ENCODE results near the gene LRRC37A2.
"Not testable (repeated sequence)": the region's sequence is repeated elsewhere in the genome, so short reads cannot be mapped to it uniquely, and the experiment has no call there.

LRRC37A2 gene

GRCh38 chr17:46560048-46560447, 47.8 kb downstream of the LRRC37A2 start:
- not testable (repeated sequence) for H3K4me1 ChIP-seq (ENCODE audit: control insufficient read depth in 1 of 2, insufficient read depth in 2 of 2, low read length in 2 of 2); H3K36me3 ChIP-seq (ENCODE audit: control insufficient read depth in 1 of 2, insufficient read depth in 2 of 2, low read length in 2 of 2); H3K4me2 ChIP-seq (ENCODE audit: low read length); H3K27ac ChIP-seq (ENCODE audit: low read depth, low read length); H3K18ac ChIP-seq (ENCODE audit: low read length); H4K8ac ChIP-seq (ENCODE audit: low read depth, low read length); H3K79me2 ChIP-seq (ENCODE audit: control insufficient read depth, insufficient read depth, low read length, poor library complexity); DNase-seq; H2BK12ac ChIP-seq (ENCODE audit: low read length); H3K9me3 ChIP-seq (ENCODE audit: insufficient read depth, low read depth, low read length); H3K79me1 ChIP-seq (ENCODE audit: low read length); H3K9ac ChIP-seq (ENCODE audit: low read length); H2AK5ac ChIP-seq (ENCODE audit: low read length); H3K4me3 ChIP-seq (ENCODE audit: low read depth, low read length); H2AFZ ChIP-seq (ENCODE audit: insufficient read depth, low read length, poor library complexity); H3K14ac ChIP-seq (ENCODE audit: low read length); H4K12ac ChIP-seq (ENCODE audit: low read depth, low read length); H3K27me3 ChIP-seq (ENCODE audit: insufficient read depth, low read length); H3K4ac ChIP-seq (ENCODE audit: low read depth, low read length); H4K91ac ChIP-seq (ENCODE audit: low read depth, low read length); H3K23ac ChIP-seq (ENCODE audit: low read length); H2BK120ac ChIP-seq (ENCODE audit: insufficient read depth, low read length, poor library complexity); H2BK5ac ChIP-seq (ENCODE audit: low read depth, low read length, poor library complexity)
- WGBS (ENCODE audit: extremely low coverage, insufficient coverage, insufficient read length) = no CpG with 5 or more reads among the region's 3 CpGs

GRCh38 chr17:46566284-46566683, 54.0 kb downstream of the LRRC37A2 start:
- not testable (repeated sequence) for H4K91ac ChIP-seq (ENCODE audit: low read depth, low read length); H4K12ac ChIP-seq (ENCODE audit: low read depth, low read length); H3K23ac ChIP-seq (ENCODE audit: low read length); H2AK5ac ChIP-seq (ENCODE audit: low read length); H3K14ac ChIP-seq (ENCODE audit: low read length); H3K27me3 ChIP-seq (ENCODE audit: insufficient read depth, low read length); H2BK120ac ChIP-seq (ENCODE audit: insufficient read depth, low read length, poor library complexity); H3K4me2 ChIP-seq (ENCODE audit: low read length); H2BK5ac ChIP-seq (ENCODE audit: low read depth, low read length, poor library complexity); H3K27ac ChIP-seq (ENCODE audit: low read depth, low read length); H4K8ac ChIP-seq (ENCODE audit: low read depth, low read length); H3K4me1 ChIP-seq (ENCODE audit: control insufficient read depth in 1 of 2, insufficient read depth in 2 of 2, low read length in 2 of 2); H3K9me3 ChIP-seq (ENCODE audit: insufficient read depth, low read depth, low read length); H3K79me1 ChIP-seq (ENCODE audit: low read length); H3K79me2 ChIP-seq (ENCODE audit: control insufficient read depth, insufficient read depth, low read length, poor library complexity); H3K18ac ChIP-seq (ENCODE audit: low read length); H3K9ac ChIP-seq (ENCODE audit: low read length); H2BK12ac ChIP-seq (ENCODE audit: low read length); H3K4ac ChIP-seq (ENCODE audit: low read depth, low read length); H3K4me3 ChIP-seq (ENCODE audit: low read depth, low read length); DNase-seq; H3K36me3 ChIP-seq (ENCODE audit: control insufficient read depth in 1 of 2, insufficient read depth in 2 of 2, low read length in 2 of 2); H2AFZ ChIP-seq (ENCODE audit: insufficient read depth, low read length, poor library complexity)
- WGBS (ENCODE audit: extremely low coverage, insufficient coverage, insufficient read length) = no CpG with 5 or more reads among the region's 2 CpGs

- not testable (repeated sequence) for H3K4me2 ChIP-seq (ENCODE audit: low read length); H2BK12ac ChIP-seq (ENCODE audit: low read length); H2BK5ac ChIP-seq (ENCODE audit: low read depth, low read length, poor library complexity); H3K9me3 ChIP-seq (ENCODE audit: insufficient read depth, low read depth, low read length); H3K4me1 ChIP-seq (ENCODE audit: control insufficient read depth in 1 of 2, insufficient read depth in 2 of 2, low read length in 2 of 2); H3K27me3 ChIP-seq (ENCODE audit: insufficient read depth, low read length); H3K36me3 ChIP-seq (ENCODE audit: control insufficient read depth in 1 of 2, insufficient read depth in 2 of 2, low read length in 2 of 2); H3K14ac ChIP-seq (ENCODE audit: low read length); H3K27ac ChIP-seq (ENCODE audit: low read depth, low read length); H4K91ac ChIP-seq (ENCODE audit: low read depth, low read length); H3K79me1 ChIP-seq (ENCODE audit: low read length); H3K23ac ChIP-seq (ENCODE audit: low read length); H3K79me2 ChIP-seq (ENCODE audit: control insufficient read depth, insufficient read depth, low read length, poor library complexity); H2AK5ac ChIP-seq (ENCODE audit: low read length); H3K18ac ChIP-seq (ENCODE audit: low read length); H3K9ac ChIP-seq (ENCODE audit: low read length); H4K12ac ChIP-seq (ENCODE audit: low read depth, low read length); H2AFZ ChIP-seq (ENCODE audit: insufficient read depth, low read length, poor library complexity); H4K8ac ChIP-seq (ENCODE audit: low read depth, low read length); H2BK120ac ChIP-seq (ENCODE audit: insufficient read depth, low read length, poor library complexity); H3K4ac ChIP-seq (ENCODE audit: low read depth, low read length); DNase-seq; H3K4me3 ChIP-seq (ENCODE audit: low read depth, low read length)
- no CpG with 5 or more reads among the region's 1 CpG for WGBS (ENCODE audit: extremely low coverage, insufficient coverage, insufficient read length)
Measured at GRCh38 chr17:46566980-46567379, 54.7 kb downstream of the LRRC37A2 start.

GRCh38 chr17:46571796-46572195, 59.5 kb downstream of the LRRC37A2 start:
- H2AFZ ChIP-seq (ENCODE audit: insufficient read depth, low read length, poor library complexity); H2AK5ac ChIP-seq (ENCODE audit: low read length); H3K9ac ChIP-seq (ENCODE audit: low read length); H3K27me3 ChIP-seq (ENCODE audit: insufficient read depth, low read length); H2BK120ac ChIP-seq (ENCODE audit: insufficient read depth, low read length, poor library complexity); H3K9me3 ChIP-seq (ENCODE audit: insufficient read depth, low read depth, low read length); H3K4me1 ChIP-seq (ENCODE audit: control insufficient read depth in 1 of 2, insufficient read depth in 2 of 2, low read length in 2 of 2); H4K12ac ChIP-seq (ENCODE audit: low read depth, low read length); H2BK12ac ChIP-seq (ENCODE audit: low read length); H4K8ac ChIP-seq (ENCODE audit: low read depth, low read length); H3K36me3 ChIP-seq (ENCODE audit: control insufficient read depth in 1 of 2, insufficient read depth in 2 of 2, low read length in 2 of 2); H3K18ac ChIP-seq (ENCODE audit: low read length); H2BK5ac ChIP-seq (ENCODE audit: low read depth, low read length, poor library complexity); DNase-seq; H3K4me3 ChIP-seq (ENCODE audit: low read depth, low read length); H3K79me1 ChIP-seq (ENCODE audit: low read length); H4K91ac ChIP-seq (ENCODE audit: low read depth, low read length); H3K14ac ChIP-seq (ENCODE audit: low read length); H3K79me2 ChIP-seq (ENCODE audit: control insufficient read depth, insufficient read depth, low read length, poor library complexity); H3K4me2 ChIP-seq (ENCODE audit: low read length); H3K4ac ChIP-seq (ENCODE audit: low read depth, low read length); H3K27ac ChIP-seq (ENCODE audit: low read depth, low read length); H3K23ac ChIP-seq (ENCODE audit: low read length): not testable (repeated sequence)
- no CpG with 5 or more reads among the region's 4 CpGs for WGBS (ENCODE audit: extremely low coverage, insufficient coverage, insufficient read length)

Data from trophoblast cell (in vitro differentiated cells and primary cell).